HEK293 (cell line): ENCODE data around the gene PGAP6.

Source experiments
- BCL6B ChIP-seq: fragments of 450-650 bp; formaldehyde crosslinking; IDR thresholded peaks from 2 replicates; pipeline ENCODE4 v1.5.1; 2017; ENCODE audit warnings: missing biosample characterization, missing genetic modification characterization
- GLIS1 ChIP-seq: fragments of 450-650 bp; formaldehyde crosslinking; IDR thresholded peaks from 2 replicates; pipeline ENCODE4 v1.5.1; 2016; ENCODE audit warnings: missing biosample characterization, missing genetic modification characterization
- HIC1 ChIP-seq: fragments of 450-650 bp; formaldehyde crosslinking; IDR thresholded peaks from 2 replicates; pipeline ENCODE4 v1.5.1; 2016; ENCODE audit warnings: missing biosample characterization, missing genetic modification characterization
- INSM2 ChIP-seq: fragments of 450-650 bp; formaldehyde crosslinking; IDR thresholded peaks from 2 replicates; pipeline ENCODE4 v1.5.1; 2016; ENCODE audit warnings: missing biosample characterization, missing genetic modification characterization
- MEIS1 ChIP-seq: sonication (generic); formaldehyde crosslinking; IDR thresholded peaks from 2 replicates; pipeline ENCODE4 v1.8.1; 2022; ENCODE audit warnings: missing genetic modification reagents, mild to moderate bottlenecking, borderline replicate concordance
- MZF1 ChIP-seq: fragments of 450-650 bp; formaldehyde crosslinking; IDR thresholded peaks from 2 replicates; pipeline ENCODE4 v1.5.1; 2017; ENCODE audit warnings: missing biosample characterization, missing genetic modification characterization, borderline replicate concordance
- ZBTB17 ChIP-seq: fragments of 450-650 bp; formaldehyde crosslinking; IDR thresholded peaks from 2 replicates; pipeline ENCODE4 v1.5.1; 2016; ENCODE audit warnings: missing biosample characterization, missing genetic modification characterization
- ZBTB26 ChIP-seq: fragments of 450-650 bp; formaldehyde crosslinking; optimal IDR thresholded peaks from 2 replicates; pipeline ENCODE3; 2016; ENCODE audit warnings: missing biosample characterization, mild to moderate bottlenecking, missing genetic modification characterization
- ZBTB8A ChIP-seq: fragments of 450-650 bp; formaldehyde crosslinking; IDR thresholded peaks from 2 replicates; pipeline ENCODE4 v1.5.1; 2016; ENCODE audit warnings: missing biosample characterization, missing genetic modification characterization
- ZNF146 ChIP-seq: fragments of 450-650 bp; formaldehyde crosslinking; IDR thresholded peaks from 2 replicates; pipeline ENCODE4 v1.5.1; 2016; ENCODE audit warnings: missing biosample characterization, missing genetic modification characterization
- ZNF16 ChIP-seq: fragments of 450-650 bp; formaldehyde crosslinking; IDR thresholded peaks from 2 replicates; pipeline ENCODE4 v1.5.1; 2016; ENCODE audit warnings: low read depth, missing biosample characterization, missing genetic modification characterization
- ZNF239 ChIP-seq: fragments of 450-650 bp; formaldehyde crosslinking; IDR thresholded peaks from 2 replicates; pipeline ENCODE4 v1.5.1; 2016; ENCODE audit warnings: missing biosample characterization, missing genetic modification characterization
- ZNF324 ChIP-seq: fragments of 450-650 bp; formaldehyde crosslinking; IDR thresholded peaks from 2 replicates; pipeline ENCODE4 v1.5.1; 2016; ENCODE audit warnings: missing biosample characterization, missing genetic modification characterization
- ZNF394 ChIP-seq: fragments of 450-650 bp; formaldehyde crosslinking; IDR thresholded peaks from 2 replicates; pipeline ENCODE4 v1.5.1; 2016; ENCODE audit warnings: missing biosample characterization, missing genetic modification characterization, mild to moderate bottlenecking, moderate library complexity, borderline replicate concordance
- ZNF398 ChIP-seq: fragments of 450-650 bp; formaldehyde crosslinking; IDR thresholded peaks from 2 replicates; pipeline ENCODE4 v1.5.1; 2017; ENCODE audit warnings: missing biosample characterization, missing genetic modification characterization
- ZNF518A ChIP-seq: fragments of 450-650 bp; formaldehyde crosslinking; conservative IDR thresholded peaks from 2 replicates; pipeline ENCODE4 v1.5.1; 2016; ENCODE audit warnings: low read depth, missing biosample characterization, missing genetic modification characterization
- ZNF558 ChIP-seq: fragments of 450-650 bp; formaldehyde crosslinking; IDR thresholded peaks from 2 replicates; pipeline ENCODE4 v1.5.1; 2016; ENCODE audit warnings: missing biosample characterization, missing genetic modification characterization
- ZNF629 ChIP-seq: fragments of 450-650 bp; formaldehyde crosslinking; IDR thresholded peaks from 2 replicates; pipeline ENCODE4 v1.5.1; 2017; ENCODE audit warnings: missing biosample characterization, missing genetic modification characterization
- ZNF639 ChIP-seq: fragments of 450-650 bp; formaldehyde crosslinking; IDR thresholded peaks from 2 replicates; pipeline ENCODE4 v1.5.1; 2016; ENCODE audit warnings: missing biosample characterization, missing genetic modification characterization
- ZNF660 ChIP-seq: fragments of 450-650 bp; IDR thresholded peaks from 2 replicates; pipeline ENCODE4 v1.5.1; 2018; ENCODE audit warnings: missing biosample characterization, mild to moderate bottlenecking, missing genetic modification characterization
- ZNF704 ChIP-seq: fragments of 450-650 bp; formaldehyde crosslinking; IDR thresholded peaks from 2 replicates; pipeline ENCODE4 v1.5.1; 2016; ENCODE audit warnings: missing biosample characterization, missing genetic modification characterization
- ZXDB ChIP-seq: fragments of 450-650 bp; formaldehyde crosslinking; IDR thresholded peaks from 2 replicates; pipeline ENCODE4 v1.5.1; 2016; ENCODE audit warnings: missing biosample characterization, missing genetic modification characterization

PGAP6 gene

GRCh38 chr16:391885-392335 lies 10.1 kb upstream of the PGAP6 start (continued):
- no peak for TF ChIP-seq ZNF146 (tag by site-specific recombination)
- no peak for TF ChIP-seq MZF1
- 0 out of 2 replicates have a peak, but pooled peaks have one; percentile 23 for TF ChIP-seq ZNF558 (tag by site-specific recombination)
- no peak for TF ChIP-seq INSM2 (tag by site-specific recombination)
- no peak for TF ChIP-seq MEIS1 (CRISPR knock-in tag)
- no peak for TF ChIP-seq ZNF394 (tag by site-specific recombination)
- peak; percentile 64 for TF ChIP-seq ZNF629 (tag by site-specific recombination)
- TF ChIP-seq HIC1: 0 out of 2 replicates have a peak, but pooled peaks have one; percentile 34
- TF ChIP-seq BCL6B (tag by site-specific recombination): no peak
- peak; percentile 38; the same call in 1 of the 2 replicates for TF ChIP-seq GLIS1 (tag by site-specific recombination)
- TF ChIP-seq ZNF398: no peak
- peak; percentile 79 for TF ChIP-seq ZBTB17
- no peak for TF ChIP-seq ZNF239 (tag by site-specific recombination)
- no peak for TF ChIP-seq ZNF518A (tag by site-specific recombination)
- 0 out of 2 replicates have a peak, but pooled peaks have one; percentile 72 for TF ChIP-seq ZNF324 (tag by site-specific recombination)
- TF ChIP-seq ZNF639 (tag by site-specific recombination): peak; percentile 60; the same call in 1 of the 2 replicates
- peak; percentile 58 for TF ChIP-seq ZXDB
- TF ChIP-seq ZNF16 (tag by site-specific recombination): no peak
- TF ChIP-seq ZNF704: no peak
- TF ChIP-seq ZBTB26: no peak
- TF ChIP-seq ZNF660 (tag by site-specific recombination): peak; percentile 94
- no peak for TF ChIP-seq ZBTB8A (tag by site-specific recombination)
